Breast epithelium (tissue), 4 donors: ENCODE measurements around the gene STEAP3. TPM values are rescaled to one million over a fixed set of nuclear protein-coding genes. Genes with fewer than 3 reads are reported as not detected.

ENCODE experiments used
- DNase-seq, 2 donors: peaks; one replicate each; pipeline ENCODE4 v3.0.0-alpha.2; 2019; ENCODE audit warnings: low spot score in 2 of 2
- H3K27ac ChIP-seq, 2 donors: fragments of 200-600 bp; sonication (generic) in 1 of 2; one replicate each; pipeline ENCODE4 v1.5.1; 2016 to 2019; ENCODE audit warnings: mild to moderate bottlenecking in 1 of 2
- H3K27me3 ChIP-seq, 2 donors: fragments of 200-600 bp; sonication (generic) in 1 of 2; one replicate each; pipeline versions ENCODE4 v1.5.1 to v1.6.0; 2017 to 2019; ENCODE audit warnings: control low read depth in 1 of 2, mild to moderate bottlenecking in 1 of 2
- H3K36me3 ChIP-seq: fragments of 200-600 bp; one replicate; pipeline ENCODE4 v1.5.1; 2019
- H3K4me1 ChIP-seq, 2 donors: fragments of 200-600 bp; sonication (generic); one replicate each; pipeline ENCODE4 v1.5.1; 2016 to 2019; ENCODE audit warnings: control low read depth in 1 of 2
- H3K4me3 ChIP-seq, 3 donors: fragments of 200-600 bp; sonication (generic); 1 replicate in 2 of 3; 2 replicates in 1 of 3; pipeline ENCODE4 v1.5.1; 2016 to 2019; ENCODE audit warnings: mild to moderate bottlenecking in 3 of 3, moderate library complexity in 2 of 3
- H3K9me3 ChIP-seq, 2 donors: fragments of 200-600 bp; sonication (generic) in 1 of 2; one replicate each; pipeline ENCODE4 v1.5.1; 2016 to 2019; ENCODE audit warnings: control low read depth in 1 of 2
- CTCF ChIP-seq, 3 donors: fragments of 450-650 bp; IDR thresholded peaks; one replicate each; pipeline ENCODE4 v1.5.1; 2016 to 2017; ENCODE audit warnings: antibody characterized with exemption in 3 of 3, mild to moderate bottlenecking in 3 of 3, moderate library complexity in 3 of 3
- POLR2A ChIP-seq: fragments of 450-650 bp; IDR thresholded peaks from one replicate; pipeline ENCODE4 v1.6.1; 2016; ENCODE audit warnings: antibody characterized with exemption, mild to moderate bottlenecking, moderate library complexity
- POLR2AphosphoS5 ChIP-seq, 3 donors: sonication (generic); formaldehyde crosslinking; IDR thresholded peaks; one replicate each; pipeline ENCODE4 v1.6.1; 2017; ENCODE audit warnings: antibody characterized with exemption in 3 of 3
- intact Hi-C: fragments of 100-400 bp; cut with DNase I; formaldehyde crosslinking; loops from one replicate; pipeline ENCODE4 v1.15.1; 2023; ENCODE audit warnings: low total_unique reads
- total RNA-seq, 3 donors: library from RNA; depleted of rRNA; stranded (reverse); fragments of >200 nt; gene quantifications; one replicate each; pipeline ENCODE4 v1.1.0, GENCODE V29; 2016

Gene STEAP3
- total RNA-seq, 3 donors from 2014 or later, result 11.2 to 52.2 (median 49.8) TPM

GRCh38 chr2:119192893-119193292 lies 30.7 kb upstream of the STEAP3 start:
- Histone ChIP-seq H3K4me1 (no peaks in the 10 kb centered on the region), H3K27me3 (no peaks in the 10 kb centered on the region)
- intact Hi-C loops, result no loop called here

GRCh38 chr2:119195001-119195400 lies 28.6 kb upstream of the STEAP3 start:
- no peak for TF ChIP-seq POLR2A
- no peak for TF ChIP-seq POLR2AphosphoS5 (IDR thresholded peaks at IDR 0.05)
- TF ChIP-seq CTCF (IDR thresholded peaks at IDR 0.05), result no peak
- Histone ChIP-seq H3K9me3 (no peaks in the 10 kb centered on the region), H3K36me3 (no peaks in the 10 kb centered on the region), H3K4me1 (no peaks in the 10 kb centered on the region), H3K27me3 (no peaks in the 10 kb centered on the region), H3K4me3 (no peak overlapping the region), H3K27ac (no peak overlapping the region)
- DNase-seq, result no peak
- intact Hi-C loops, result no loop called here

More at GRCh38 chr2:119192893-119193292, 30.7 kb upstream of the STEAP3 start:
- TF ChIP-seq CTCF (IDR thresholded peaks at IDR 0.05), result no peak
- no peak for TF ChIP-seq POLR2AphosphoS5 (IDR thresholded peaks at IDR 0.05)
- TF ChIP-seq POLR2A, result no peak
- Histone ChIP-seq H3K27ac (no peak overlapping the region), H3K9me3 (no peaks in the 10 kb centered on the region), H3K36me3 (no peaks in the 10 kb centered on the region), H3K4me3 (no peak overlapping the region)
- no peak for DNase-seq

GRCh38 chr2:119195887-119196286 lies 27.7 kb upstream of the STEAP3 start:
- TF ChIP-seq POLR2A (no peak), CTCF (IDR thresholded peaks at IDR 0.05) (no peak), POLR2AphosphoS5 (IDR thresholded peaks at IDR 0.05) (no peak)
- intact Hi-C loops, result no loop called here

GRCh38 chr2:119196301-119197125 lies 27.1 kb upstream of the STEAP3 start:
- H3K27me3 ChIP-seq, result no peaks in the 10 kb centered on the region
- H3K36me3 ChIP-seq, result no peaks in the 10 kb centered on the region
- H3K9me3 ChIP-seq, result no peaks in the 10 kb centered on the region
- no peak overlapping the region for H3K27ac ChIP-seq
- TF ChIP-seq CTCF (IDR thresholded peaks at IDR 0.05), result no peak
- TF ChIP-seq POLR2AphosphoS5 (IDR thresholded peaks at IDR 0.05), result no peak
- TF ChIP-seq POLR2A, result no peak
- no peak overlapping the region for H3K4me3 ChIP-seq
- no peaks in the 10 kb centered on the region for H3K4me1 ChIP-seq
- intact Hi-C loops, result no loop called here
- DNase-seq, result no peak

More at GRCh38 chr2:119195887-119196286, 27.7 kb upstream of the STEAP3 start:
- Histone ChIP-seq H3K36me3 (no peaks in the 10 kb centered on the region), H3K4me3 (no peak overlapping the region), H3K27me3 (no peaks in the 10 kb centered on the region), H3K27ac (no peak overlapping the region), H3K9me3 (no peaks in the 10 kb centered on the region), H3K4me1 (no peaks in the 10 kb centered on the region)
- DNase-seq, result no peak

- Histone ChIP-seq H3K9me3 (no peaks in the 10 kb centered on the region), H3K4me1 (no peaks in the 10 kb centered on the region)
- no peak for DNase-seq
Observed at GRCh38 chr2:119197126-119197405, 26.6 kb upstream of the STEAP3 start.

More at GRCh38 chr2:119197126-119197405, 26.6 kb upstream of the STEAP3 start:
- Histone ChIP-seq H3K27ac (no peak overlapping the region), H3K36me3 (no peaks in the 10 kb centered on the region), H3K27me3 (no peaks in the 10 kb centered on the region), H3K4me3 (no peak overlapping the region)
- TF ChIP-seq CTCF (IDR thresholded peaks at IDR 0.05) (no peak), POLR2AphosphoS5 (IDR thresholded peaks at IDR 0.05) (no peak), POLR2A (no peak)
- intact Hi-C loops, result no loop called here
